NCI-H2196 treated with DMSO at 0.1 percent for 48 hours (cell line): ENCODE measurements around the gene SPATA20.
A peak's percentile ranks its signal among the peaks of the same experiment; 100 is the strongest.

ENCODE experiments used
- DNase-seq: peaks from one replicate; lab custom pipeline; 2025; ENCODE audit not compliant: unreplicated experiment; lab: John Stamatoyannopoulos, UW

Gene SPATA20

DNA sequence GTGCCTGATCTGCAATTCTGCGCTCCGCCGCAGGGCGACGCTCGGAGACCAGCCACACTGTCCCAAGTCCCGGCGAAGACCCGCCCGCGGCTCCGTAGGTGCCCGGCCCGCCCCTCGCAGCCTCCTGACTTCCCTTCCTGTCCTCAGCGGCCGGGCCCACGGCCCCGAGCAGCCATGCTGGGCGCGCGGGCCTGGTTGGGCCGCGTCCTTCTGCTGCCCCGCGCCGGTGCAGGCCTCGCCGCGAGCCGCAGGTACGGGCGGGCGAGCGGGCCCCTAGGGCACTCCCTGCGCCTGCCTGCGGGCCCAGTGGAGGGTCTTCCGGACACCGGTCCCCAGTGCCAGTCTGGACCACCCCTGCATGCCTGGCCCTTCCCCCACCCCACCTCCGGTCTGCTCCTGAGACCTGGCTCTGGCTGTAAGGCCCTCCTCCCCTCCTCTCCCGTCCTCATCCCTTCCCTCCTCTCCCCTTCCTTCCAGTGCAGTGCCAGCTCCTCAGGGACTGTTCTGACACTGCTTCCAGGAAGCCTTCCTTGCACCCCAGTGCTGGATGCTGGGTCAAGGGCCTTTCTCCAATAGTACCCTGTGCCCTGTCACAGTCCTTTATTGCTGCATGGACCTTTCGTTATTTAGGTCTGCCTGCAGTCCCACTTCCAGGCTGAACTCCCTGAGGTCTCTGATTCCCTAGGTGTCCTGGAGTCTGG lies at the start of gene SPATA20:
SPATA20 (plus strand) TSS at position 140 of the 701 bp plus-strand sequence; CDS start at position 175, 35 bp downstream.
- peak; percentile 86 for DNase-seq

GRCh38 chr17:50498021-50498874 lies 48.7 kb upstream of the SPATA20 start:
- DNase-seq = no peak

DNA sequence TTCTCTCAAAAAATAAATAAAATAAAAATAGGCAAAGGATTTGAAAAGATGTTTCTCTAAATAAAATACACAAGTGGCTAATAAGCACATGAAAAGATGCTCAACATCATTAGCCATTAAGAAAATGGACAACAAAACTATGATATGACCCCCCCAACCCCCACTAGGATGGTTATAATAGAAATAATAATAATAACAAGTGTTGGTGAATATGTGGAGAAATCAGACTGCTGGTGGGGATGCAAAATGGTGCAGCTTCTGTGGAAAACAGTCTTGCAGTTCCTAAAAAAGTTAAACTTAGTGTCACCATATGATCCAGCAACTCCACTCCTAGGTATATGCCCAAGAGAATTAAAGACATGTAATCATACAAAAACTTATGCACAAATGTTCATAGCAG lies 47.7 kb upstream of the SPATA20 start:
- DNase-seq = no peak

GRCh38 chr17:50499721-50500120 lies 47.3 kb upstream of the SPATA20 start:
- no peak for DNase-seq

GRCh38 chr17:50501054-50501453 lies 45.9 kb upstream of the SPATA20 start:
- DNase-seq = no peak

- DNase-seq = no peak
These were observed 44.5 kb upstream of the SPATA20 start for GRCh38 chr17:50502301-50502990.

GRCh38 chr17:50505591-50506130 lies 41.3 kb upstream of the SPATA20 start:
- no peak for DNase-seq

DNA sequence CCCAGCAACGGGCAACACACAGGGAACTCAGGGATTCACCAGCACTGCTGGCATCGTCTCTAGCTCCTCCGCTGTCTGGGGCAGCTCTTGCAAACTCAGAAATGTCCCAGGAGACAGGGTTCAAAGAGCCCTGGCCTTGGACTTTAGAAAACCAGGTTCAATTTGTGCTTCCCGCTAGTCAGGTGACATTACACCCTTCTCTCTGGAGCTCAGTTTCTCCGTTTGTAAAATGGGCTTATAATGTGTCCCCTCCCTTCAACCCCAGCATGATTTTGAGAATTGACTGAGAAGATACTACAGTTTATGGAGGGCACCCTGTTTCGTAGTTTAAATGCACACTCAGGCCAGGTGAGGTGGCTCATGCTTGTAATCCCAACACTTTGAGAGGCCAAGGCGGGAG lies 40.7 kb upstream of the SPATA20 start:
- DNase-seq = no peak

DNA sequence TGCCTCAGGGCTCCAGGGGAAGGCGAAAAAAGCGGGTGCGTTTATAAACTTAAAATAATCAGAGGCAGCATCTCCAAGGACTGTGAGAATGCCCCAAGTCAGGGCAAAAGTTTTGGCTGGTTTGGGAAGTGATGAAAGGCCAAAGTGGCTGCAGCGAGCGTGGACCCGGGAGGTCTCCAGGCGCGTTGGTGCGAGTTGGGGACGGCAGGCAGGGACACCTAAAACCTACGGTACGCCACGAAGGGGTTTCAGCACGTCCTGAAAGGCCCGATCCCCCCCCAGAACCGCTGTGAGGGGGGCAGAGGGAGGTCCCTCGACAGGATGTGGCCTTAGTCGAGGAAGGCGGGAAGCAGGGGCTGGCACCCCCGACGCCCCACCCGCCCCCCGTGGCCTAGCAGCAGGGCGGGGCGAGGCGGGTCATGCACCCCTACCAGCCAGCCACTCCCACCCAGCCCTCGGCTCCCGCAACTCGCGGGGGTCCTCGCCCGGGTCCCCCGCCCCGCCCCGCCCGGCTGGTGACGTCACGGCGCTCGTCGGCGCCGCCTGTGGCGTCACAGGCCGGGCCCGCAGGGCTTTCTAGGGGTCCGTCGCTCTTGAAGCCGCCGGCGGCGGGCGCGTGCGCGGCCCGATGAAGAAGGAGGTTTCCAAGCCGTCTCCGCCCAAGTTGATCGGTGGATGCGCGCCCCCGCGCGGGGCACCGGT lies 39.0 kb upstream of the SPATA20 start, which contains the start of gene MYCBPAP:
MYCBPAP (plus strand) TSS at position 569 of the 702 bp plus-strand sequence. CDS start 236 bp downstream, outside the sequence.
- peak; percentile 62 for DNase-seq

DNA sequence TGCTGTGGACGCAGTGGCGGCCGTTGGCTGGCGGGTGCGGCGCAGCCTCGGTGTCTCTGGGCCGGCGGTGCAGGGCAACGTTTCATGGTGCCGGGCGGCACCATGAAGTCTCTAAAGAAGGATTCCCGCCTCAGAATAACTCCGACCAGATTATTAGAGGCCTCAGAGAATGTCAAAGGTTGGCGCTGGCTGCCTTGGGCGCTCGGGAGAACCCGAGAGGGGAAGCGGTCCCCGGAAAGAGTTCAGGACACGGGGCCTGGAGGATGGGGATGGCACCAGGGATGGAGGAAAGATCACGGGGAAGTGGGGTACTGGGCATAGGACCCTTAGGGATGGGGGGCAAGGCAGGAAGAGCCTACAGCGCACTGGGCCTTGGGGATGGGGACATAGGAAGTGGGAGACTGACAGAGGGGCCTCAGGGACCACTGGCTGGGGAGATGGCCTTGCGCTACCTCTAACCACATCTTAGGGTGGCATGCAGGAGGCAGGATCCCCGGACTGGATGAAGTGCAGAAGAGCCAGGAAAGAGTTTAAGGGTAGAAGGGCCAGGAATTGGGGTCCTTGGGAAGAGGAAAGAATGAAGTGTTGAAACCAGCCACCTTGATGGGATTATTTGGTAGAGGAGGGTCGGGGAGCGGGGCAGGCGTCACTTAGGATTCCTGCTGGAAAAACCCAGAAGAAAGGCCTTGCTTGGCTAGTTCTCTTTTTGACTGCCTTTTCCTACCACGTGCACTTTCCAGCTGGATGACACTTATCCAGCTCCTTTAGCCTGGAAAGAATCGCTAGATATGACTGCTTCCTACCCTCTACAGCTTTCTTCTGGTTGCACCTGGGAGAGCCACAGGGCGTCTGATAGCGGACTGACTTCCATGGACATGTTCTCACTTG lies 38.2 kb upstream of the SPATA20 start:
- no peak for DNase-seq

GRCh38 chr17:50511058-50511457 lies 35.9 kb upstream of the SPATA20 start:
- no peak for DNase-seq

DNA sequence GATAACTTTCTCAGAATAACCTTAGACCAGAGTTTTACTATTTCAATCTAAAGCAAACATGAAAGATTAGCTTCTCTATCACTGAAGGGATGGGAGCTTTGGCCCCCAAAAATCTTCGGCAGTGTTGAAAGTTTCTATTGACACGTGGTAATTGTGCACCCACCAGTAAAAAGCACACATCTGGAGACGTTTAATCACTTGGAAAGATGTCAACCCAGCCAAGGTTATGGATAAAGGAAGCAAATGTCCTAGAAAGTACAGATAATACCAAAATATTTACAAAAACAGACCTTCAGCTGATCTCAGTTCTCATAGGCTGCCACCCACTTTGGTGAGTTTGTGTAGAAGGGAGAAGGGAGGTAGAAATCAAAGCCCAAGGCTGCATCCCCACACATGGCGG lies 33.5 kb upstream of the SPATA20 start:
- no peak for DNase-seq

- DNase-seq = no peak
These were observed 32.6 kb upstream of the SPATA20 start for GRCh38 chr17:50514388-50514787.

DNA sequence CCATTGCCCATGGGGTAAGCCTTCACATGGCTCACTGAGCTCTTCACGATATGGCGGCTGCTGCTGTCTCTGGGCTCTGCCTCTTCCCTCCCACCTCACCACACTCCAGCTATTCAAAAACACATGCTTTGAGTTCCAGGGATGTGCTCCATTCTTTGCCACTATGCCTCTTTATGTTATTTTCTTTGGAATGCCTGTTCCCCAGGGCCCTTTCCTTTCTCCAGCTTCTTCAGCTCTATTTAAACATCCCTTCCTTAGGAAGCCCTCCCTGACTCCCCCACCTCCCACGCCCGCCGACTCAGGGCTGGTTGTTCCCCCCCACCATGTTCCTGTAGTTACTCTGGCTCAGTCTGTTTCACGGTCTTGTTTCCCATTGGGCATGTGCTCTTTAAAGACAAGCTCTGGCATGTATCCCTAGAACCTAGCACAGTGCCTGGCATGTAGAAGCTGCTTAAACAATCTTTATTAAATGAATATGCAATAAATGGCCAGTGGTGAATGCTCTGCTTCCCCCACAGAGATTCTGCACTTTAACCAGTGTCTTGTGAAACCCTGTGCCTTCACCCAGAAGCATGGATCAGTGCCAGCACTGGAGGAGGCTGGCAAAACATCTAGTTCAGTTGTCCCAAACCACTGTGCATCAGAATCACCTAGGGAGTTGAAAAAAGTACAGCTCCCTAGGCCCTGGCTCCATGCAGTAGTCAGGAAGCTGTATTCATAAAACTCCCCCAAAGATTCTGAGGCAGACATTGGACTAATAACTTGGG lies 31.9 kb upstream of the SPATA20 start:
- no peak for DNase-seq

DNA sequence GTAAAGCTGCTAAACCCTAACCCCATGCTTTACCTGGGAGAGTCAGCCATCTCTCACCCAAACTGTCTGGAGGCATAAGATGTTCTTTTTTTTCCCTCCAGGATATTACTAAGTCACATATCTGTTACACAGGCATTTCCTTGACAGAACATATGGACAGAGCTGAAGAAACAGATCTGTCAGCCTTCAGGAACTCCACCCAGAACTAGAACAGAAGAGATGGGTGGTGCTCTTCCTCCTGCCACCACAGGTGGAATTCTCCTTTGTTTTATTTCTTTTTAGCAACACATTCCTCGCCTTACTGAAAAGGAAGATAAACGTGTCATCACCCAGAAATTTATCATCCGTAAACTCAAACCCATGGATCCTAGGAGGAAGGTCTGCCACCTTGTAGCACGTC lies 30.0 kb upstream of the SPATA20 start:
- DNase-seq = no peak

- DNase-seq = no peak
These were observed 29.2 kb upstream of the SPATA20 start for GRCh38 chr17:50517504-50518383.

DNA sequence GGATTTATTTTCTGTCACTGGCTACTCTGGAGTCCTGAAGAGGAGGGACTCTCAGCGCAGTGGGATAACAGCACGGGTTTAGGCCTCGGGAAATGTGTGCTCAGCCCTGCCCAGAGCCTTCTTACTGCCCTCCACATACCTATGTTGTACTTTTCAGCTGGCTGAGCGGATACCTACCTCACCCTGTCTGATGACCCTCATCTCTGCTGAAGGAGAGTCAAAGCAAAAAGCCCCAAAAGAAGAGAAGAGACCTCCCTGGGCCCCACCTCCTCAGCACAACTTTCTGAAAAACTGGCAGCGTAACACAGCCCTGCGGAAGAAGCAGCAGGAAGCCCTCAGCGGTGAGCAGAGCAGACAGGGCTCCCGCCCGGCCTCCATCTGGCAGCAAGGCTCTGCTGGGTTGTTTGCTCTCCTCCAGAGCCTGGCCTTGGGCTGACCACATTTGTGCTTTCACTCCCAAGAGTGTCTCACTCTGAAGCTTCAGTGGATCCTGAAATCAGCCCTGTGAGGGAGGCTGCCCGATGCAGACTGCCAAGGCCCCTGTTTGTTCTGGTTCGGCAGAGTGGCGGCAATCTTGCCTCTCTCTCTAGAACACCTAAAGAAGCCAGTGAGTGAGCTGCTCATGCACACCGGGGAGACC lies 28.5 kb upstream of the SPATA20 start:
- no peak for DNase-seq
